GM21737 (cell line): Measurements from ENCODE around the gene DDIT4L.
"Not testable (repeated sequence)": the region's sequence is repeated elsewhere in the genome, so short reads cannot be mapped to it uniquely, and the experiment has no call there.

ENCODE experiments used
- ATAC-seq: cut with Tn5 transposase; IDR thresholded peaks from one replicate; pipeline ENCODE4 v1.9.1; 2021; ENCODE audit warnings: mild to moderate bottlenecking, moderate library complexity; ENCODE audit not compliant: unreplicated experiment

The DDIT4L gene

DNA sequence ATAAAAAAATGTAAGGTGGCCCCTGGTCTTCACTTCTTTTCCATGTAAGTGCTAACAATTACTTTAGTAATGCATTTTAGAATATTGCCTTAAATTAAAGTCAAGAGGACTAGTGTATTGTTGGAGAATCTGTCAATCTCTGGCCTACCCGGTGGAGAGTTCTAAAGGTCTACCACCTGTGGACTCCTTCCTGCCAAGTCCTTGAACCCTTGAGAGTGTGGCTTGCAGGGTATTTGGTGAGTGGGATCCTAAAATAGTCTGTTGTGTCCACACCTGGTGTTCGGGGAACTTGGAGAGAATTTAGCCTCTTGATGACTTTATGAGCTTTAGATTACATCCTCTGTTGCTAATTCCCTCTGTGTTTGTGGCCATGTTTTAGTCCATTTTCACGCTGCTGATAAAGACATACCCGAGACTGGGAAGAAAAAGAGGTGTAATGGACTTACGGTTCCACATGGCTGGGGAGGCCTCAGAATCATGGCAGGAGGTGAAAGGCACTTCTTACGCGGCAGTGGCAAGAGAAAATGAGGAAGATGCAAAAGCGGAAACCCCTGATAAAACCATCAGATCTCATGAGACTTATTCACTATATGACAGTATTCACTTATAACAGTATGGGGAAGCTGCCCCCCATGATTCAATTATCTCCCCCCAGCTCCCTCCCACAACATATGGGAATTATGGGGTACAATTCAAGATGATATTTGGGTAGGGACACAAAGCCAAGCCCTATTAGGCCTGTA is 23.8 kb downstream of the DDIT4L start:
- no peak for ATAC-seq

- no peak for ATAC-seq
Measured at GRCh38 chr4:100165809-100166208, 24.5 kb downstream of the DDIT4L start.

DNA sequence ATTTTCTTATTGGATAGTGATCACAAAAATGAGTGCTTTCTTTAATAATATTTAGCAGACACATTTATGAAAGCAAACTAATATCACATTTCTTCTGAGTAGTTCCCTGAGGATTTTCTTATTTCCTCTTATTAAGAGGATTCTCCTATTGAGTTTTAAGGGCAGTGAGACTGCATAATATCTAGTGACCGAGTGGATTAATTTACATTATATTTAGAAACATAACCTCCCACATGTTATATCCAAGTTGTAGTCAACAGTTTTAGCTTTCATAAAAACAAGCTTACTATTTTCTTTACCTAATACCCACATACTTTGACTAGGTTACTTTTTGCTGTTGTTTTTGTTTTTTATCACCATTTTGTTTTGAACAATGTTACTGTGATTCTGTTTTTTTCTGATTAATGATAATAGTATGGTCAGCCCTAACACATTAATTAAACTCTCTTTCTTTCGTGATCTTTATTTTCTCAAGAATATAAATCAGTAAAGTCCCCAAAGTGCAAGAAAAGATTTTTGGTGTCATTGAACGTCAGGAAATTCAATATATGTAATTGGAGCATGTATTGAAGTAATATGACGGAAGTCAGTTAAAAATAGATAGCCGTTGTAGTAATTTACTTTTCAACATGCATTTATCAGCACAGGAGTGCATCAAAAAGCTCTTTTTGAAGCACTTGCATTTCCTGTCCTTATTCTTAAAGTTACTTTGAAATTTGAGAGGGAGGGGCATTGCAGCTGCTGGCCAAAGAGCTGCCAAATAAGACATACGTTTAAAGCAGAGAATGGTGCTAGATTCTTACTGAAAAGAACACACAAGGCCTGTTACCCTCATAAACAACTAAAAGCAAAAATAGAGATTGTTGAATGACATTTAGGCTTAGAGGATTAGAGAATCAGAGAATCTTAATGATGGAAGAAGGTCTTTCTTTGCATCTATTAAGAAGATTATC is 25.2 kb downstream of the DDIT4L start:
- ATAC-seq: no peak

DNA sequence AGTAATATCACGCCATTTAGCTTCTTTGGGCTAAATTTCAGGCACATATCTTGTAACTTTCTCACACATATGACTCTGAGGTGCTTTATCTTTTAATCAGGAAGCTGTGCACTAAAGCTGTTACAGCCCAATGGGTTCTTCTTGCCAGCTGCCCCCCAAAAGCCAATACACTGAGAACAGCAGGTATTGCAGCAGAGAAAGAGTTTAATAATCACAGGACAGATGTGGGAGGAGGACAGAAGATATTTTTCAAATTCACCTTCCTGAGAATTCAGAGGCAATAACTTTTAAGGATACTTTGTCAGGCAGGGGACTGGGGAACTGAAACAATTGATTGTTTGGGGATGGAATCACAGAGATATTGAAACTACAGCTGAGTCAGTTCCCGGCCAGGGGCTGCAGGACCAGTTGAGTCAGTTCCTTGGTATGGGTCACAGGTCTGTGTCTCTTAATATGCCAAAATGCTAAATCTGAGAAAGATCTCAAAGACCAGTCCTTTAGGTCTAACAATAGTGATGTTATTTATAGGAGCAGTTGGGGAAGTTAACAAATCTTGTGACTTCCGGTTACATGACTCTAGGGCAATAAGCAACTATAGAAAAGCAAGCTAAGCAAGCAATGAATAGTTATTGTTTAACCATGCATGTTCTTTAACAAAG is 28.1 kb downstream of the DDIT4L start:
- ATAC-seq: peak; percentile 84

DNA sequence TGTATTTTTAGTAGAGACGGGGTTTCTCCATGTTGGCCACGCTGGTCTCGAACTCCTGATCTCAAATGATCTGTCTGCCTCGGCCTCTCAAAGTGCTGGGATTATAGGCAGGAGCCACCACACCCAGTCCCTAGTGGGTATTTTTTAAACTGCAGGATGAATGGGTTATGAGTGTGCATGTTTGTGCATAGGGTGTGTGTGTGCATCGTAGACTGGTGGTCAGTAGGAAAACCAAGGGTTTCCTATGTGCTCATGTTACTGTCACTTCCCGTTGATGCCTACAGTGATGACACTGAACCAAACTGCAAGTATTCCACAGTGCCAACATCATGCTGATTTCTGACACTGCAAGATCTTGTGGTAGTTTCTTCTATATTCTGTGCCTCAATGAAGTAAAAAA is 41.1 kb downstream of the DDIT4L start:
- ATAC-seq: no peak

DNA sequence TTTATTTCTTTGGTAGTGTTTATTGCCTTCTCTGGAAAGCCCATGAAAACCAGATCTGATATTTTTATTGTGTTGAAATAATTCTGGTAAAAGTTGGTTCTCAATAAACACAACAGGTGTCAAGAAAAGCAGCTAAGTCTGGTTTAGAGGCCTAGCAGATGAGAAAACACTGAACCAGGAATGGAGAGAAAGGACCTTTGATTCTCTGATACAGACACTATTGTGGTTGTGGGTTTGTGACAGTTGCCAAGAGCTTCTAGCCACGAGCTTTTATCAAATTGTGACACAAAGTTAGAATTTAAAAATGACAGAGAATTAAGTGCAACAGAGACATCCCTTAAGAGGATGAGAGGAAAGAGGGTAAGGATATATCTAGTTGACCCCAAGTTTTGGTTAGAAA is 42.6 kb downstream of the DDIT4L start:
- no peak for ATAC-seq

DNA sequence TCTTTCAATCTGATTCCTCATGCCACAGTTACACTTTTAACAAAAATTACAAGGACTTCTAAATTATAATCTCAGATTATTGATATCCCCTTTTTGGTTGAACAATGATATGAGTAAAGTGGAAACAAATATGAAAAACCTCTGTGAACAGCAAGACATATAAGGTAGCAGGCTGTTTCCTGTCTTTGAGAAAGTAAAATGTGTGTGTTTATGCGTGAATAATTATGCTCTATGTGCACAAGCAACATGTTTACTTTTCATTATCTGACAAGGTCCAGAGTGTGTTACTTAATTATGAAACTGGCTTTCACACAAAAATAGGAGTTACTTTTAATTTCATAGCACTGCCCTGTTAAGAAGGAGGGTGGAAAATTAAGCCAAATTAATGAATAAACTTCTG is 43.1 kb downstream of the DDIT4L start:
- ATAC-seq: peak; percentile 54

DNA sequence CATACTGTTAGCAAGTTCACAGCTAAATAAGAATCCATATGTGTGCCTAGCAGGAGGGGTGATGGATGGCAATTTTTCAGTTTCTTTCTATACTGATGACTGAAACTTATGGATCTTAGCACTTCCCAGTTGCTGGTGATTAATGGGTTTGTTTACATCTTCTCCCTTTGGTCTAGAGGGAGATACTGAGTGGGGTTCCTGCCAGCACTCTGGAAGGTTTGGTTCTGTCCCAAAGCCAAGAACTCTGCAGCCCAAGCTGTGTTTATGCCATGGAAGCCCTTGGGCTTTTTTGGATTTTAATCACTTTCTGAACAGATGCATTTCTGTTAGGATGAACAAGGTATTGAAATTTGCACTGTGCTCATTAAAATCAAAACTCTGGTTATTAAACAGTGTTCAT is 43.5 kb downstream of the DDIT4L start:
- no peak for ATAC-seq

GRCh38 chr4:100137320-100137719 is 52.9 kb downstream of the DDIT4L start:
- not testable (repeated sequence) for ATAC-seq
